Stimulated activated CD4-positive, alpha-beta T cell treated with anti-CD3 and anti-CD28 coated beads, Interleukin-4, amount 100 ng/mL, for 1 hour (primary cell): Measurements from ENCODE around the gene PLD1.

Experiments used
- DNase-seq: peaks from one replicate; pipeline ENCODE4 v3.0.0-alpha.2; 2020

The PLD1 gene

DNA sequence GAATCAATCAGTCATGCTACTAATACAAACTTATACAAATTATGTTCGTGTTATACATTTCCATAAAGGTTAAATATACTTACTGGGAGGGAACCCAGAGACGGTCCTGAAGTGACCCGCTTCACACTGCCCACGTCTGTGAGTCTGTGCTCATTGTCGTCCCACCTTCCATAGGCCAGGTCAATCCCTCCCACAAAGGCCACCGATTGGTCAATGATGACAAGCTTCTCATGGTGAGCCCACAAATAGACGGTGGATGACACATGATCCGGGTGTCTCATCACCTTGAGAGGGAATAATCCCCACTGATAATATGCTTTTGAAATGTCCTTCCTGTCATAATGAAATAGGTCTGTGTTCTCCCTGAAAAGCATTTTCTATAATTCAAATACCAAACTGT lies 121.7 kb downstream of the PLD1 start:
- DNase-seq = no peak

DNA sequence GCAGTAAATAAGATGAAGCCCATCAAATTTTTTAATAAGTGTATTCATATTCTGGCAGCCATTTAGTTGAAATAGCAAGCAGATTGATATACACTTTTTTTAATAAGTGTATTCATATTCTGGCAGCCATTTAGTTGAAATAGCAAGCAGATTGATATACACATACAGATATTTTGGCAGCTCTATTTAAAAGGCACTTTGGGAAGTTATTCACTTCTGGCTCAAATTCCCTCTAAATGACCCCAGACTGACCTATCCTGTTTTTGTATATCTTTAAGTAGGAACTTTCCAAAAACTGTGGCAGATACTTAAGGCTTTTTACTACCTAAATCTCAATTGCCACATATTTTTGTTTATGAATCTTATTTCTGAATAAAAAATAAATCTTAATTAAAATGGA lies 122.3 kb downstream of the PLD1 start:
- DNase-seq = no peak

DNA sequence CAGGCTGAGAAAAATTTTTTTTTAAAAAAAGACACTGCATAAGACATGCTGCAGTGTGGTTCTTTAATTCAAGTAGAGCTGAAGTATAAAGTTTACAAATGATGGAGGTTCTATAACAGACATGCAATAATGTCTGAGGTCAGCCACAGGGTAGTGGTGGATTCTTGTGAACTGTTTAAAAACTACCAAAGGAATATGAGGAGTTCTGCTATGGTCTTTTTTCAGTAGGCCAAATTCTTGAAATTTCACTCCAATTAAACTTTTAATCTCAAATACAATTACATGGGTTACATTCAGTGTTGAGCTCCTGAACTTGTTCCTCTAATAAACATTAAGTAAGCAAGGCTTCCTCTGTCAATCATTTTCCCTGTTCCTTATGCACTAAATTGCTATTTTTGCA lies 122.7 kb downstream of the PLD1 start:
- no peak for DNase-seq

DNA sequence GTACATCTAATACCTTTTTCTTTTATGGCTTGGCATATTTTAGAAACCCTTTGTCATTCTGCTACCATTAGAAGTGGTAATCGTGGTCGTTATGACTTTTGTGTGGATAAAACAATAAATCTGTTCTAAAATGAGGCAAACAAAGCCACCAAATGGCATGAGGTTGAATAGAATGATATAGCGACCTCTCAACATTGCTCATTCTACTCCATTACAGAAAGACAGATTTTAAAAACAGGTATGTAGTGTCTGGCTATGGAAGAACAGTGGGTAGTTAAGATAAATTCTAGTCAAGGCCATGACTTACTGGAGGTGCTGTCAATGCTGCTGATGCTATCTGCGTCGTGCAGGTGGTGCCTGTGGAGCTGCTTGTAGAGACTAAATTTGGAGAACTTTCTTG lies 123.2 kb downstream of the PLD1 start:
- no peak for DNase-seq

DNA sequence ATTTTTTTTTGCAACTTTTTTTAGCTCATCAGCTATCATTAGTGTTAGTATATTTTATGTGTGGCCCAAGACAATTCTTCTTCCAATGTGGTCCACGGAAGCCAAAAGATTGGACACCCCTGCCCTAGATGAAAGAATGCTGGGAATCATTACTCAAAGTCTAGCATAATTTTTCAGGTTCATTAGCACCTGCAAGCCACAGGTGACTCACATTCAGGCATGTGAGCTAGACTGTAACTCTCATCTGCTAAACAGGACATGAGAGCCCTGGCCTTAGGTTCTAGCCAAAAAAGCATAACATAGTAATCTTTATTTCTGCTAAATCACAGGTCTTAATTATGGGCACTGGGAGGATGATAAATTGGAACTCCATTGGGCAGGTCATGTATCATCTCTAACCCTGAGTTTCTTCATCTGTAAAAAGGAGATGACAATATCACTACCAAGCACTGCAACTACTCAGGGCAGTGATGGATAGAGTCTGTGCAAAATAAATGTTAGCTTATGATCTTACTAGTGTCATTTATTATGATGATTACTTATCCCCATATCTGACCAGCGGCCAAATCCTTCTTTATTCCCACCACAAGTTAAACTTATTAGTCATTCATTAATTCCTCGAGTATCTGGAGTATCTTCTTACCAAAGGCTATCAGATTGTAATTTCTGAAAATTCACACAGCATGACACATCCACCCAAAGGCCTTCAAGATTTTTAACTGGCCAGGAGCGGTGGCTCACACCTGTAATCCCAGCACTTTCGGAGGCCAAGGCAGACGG lies 125.0 kb downstream of the PLD1 start:
- DNase-seq = no peak

DNA sequence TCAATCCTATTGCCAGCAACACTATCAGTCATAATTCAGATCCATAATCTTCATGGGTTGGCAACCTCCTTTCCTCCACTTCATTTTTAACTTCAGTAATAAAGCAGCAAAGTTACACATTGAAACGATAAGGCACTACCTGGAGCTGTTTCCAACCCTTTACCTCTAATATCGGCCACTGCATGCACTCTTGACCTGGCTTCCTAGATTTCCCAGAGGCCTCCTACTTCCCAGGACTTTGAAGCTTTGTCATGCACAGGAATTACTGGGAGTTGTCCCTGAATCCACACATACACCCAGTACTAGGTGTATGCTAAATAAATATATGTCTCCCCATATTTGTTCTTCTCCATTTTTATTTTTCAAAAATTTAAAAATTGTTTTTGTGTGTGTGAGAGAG lies 126.1 kb downstream of the PLD1 start:
- DNase-seq = no peak

DNA sequence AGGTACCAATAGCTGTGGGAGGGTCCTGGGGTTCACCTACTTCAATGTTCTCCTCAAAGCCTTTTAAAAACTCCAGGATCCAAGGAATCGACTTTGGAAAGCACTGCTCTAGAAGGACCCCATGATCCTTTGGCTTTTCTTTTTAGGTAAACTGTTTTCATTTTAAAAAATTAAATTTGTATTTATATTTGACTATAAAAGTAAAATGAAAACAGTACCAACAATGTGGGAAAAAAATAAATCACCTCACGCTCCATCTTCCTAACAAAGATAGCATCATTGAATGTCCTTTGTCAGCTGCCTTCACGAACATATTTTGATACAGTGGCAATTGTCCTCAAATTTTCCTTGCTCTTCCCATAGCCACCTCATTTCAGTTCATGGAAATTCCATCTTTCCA lies 127.5 kb downstream of the PLD1 start:
- no peak for DNase-seq

DNA sequence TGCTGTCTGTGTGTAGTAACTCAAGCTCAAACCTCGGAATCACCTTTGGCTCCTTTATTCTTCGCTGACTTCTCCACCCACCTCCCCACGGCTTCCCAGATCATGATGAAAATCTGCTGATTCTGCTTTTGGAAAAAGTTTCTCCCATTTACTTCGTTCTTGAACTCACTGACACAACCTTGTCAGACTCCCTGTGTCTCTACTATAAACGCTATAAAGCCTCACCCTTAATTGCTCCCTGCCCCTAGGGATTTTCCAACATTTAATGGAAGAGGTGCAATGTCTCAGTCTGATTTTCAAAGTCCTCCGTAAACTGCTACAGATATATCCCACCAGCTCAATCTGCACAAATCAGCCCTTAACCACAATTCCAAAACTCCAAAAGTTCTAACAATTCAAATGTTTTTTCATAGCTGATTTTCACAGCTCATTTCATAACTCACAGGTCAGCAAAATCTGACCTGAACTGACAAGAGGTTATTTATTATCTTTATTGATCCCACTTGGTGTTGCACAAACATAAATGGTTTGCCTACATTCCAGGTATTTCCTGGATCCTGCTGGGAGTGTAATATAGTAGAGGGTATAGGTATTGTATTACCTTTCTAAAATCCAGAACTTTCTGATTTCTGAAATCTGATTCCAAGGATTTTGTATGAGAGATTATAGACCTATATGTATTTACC lies 129.4 kb downstream of the PLD1 start:
- DNase-seq = no peak

DNA sequence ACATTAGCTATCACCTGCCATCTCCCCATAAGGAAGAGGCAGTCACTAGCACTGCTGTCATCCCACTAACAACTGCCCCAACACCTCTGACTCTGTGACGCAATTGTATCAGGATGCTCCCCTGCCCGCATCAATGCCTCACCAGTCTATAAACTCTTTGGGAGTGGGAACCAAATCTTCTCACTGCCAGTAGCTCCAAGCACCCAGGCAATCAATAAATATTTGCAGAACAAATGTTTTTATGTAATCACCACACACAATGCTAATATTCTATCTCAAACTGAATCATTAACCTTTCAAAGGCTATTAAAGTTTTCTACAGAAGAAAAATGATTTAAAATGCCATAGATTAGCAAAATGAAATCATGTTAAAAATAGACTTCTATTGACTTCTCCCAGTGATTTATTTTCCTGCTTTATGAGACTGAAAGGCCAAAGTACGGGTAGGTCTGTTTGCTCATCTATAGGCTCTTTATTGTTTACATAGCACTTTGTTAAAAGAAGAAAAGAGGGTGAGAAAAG lies 131.3 kb downstream of the PLD1 start:
- no peak for DNase-seq

DNA sequence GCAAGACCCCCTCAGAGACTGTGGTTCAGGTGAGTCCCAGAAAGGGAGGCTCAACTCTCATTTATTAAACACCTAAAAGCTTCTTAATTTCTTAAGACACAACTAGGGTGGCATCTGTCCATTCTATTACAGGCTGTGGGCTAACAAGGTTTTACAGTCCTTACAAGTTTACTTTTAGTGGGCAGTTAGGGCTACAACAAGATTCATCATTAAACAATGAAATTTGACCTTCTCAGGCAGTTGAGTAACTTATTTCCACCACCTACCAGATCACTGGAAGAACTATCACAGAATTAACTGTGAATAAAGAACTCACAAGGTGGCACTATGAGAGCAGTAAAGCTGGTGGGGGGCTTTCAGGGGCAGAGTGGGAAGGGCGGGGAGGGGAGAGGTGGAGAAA lies 132.6 kb downstream of the PLD1 start:
- DNase-seq = no peak

DNA sequence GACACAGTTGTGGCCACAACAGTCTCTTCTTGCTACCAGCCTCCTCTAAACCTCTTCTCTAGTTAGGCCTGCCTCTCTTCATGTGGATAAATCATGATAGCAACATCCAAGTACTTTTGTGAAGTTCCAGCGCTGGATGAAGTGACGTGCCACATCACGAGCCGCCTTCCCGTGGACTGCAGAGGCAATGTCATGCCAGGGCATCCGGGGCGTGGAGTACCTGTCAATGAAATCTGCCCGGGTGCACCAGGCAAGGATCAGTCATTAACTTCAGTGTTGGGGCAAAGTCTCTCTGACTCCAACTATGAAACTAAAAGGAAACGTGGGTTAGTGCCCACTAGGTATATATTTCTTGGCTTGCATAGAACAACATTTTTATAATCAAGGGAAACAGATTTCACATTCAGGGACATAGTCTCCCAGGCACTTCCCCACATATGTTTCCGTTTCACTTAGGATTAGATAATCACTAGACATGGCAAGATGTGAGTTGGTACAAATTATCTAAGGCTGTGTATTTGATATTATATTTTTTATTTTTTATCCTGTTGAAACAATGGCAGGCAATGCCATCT lies 133.6 kb downstream of the PLD1 start:
- DNase-seq = no peak

DNA sequence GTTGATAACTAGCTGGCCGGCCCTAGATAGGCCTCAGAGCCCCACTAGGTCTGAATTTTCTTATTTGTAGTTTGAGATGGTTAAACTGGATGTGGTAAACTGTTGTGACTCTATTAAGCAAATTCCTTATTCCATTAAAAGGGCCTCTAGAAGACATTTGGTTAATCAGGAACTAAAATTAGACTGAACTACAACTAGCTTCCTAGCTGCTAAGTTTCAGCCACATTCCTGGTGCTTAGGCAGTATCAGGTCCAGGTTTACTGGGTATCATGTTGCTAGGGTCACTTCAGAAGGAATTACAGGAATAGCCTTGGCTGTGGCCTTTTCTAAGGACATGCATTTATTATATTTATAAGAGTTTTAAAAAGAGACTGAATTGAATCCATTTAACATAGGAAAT lies 136.3 kb downstream of the PLD1 start:
- DNase-seq = no peak

DNA sequence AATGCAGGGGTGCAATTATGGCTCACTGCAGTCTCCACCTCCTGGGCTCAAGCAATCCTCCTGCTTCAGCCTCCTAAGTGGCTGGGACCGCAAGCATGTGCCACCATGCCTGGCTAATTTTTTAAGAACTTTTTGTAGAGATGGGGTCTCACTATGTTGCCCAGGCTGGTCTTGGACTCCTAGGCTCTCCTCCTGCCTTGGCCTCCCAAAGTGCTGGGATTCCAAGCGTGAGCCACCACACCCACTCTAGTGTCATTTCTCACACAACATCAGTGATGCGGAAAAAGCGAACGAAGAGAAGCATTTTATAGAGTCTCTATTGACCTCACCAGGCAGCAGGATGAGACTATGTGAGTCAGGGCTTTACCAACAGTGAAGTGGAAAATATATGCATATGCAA lies 137.7 kb downstream of the PLD1 start:
- no peak for DNase-seq

DNA sequence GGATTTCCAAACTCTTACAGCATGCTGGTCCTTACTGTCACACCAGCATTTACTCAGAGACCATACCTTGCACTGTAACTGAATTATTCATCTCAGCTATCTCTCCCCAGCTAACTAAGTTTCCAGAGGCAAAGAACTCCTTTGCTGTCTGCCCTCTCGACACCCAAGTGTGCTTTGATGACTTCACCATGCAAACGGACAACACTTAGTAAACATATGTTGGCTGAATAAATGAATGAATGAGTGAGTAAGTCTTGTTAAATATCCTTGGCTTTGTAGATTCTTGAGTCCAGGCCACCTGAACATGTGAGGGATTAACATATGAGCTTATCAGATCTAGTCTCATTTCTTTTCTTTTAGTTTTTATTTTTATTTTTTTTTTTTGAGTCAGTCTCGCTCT lies 138.2 kb downstream of the PLD1 start:
- DNase-seq = no peak

DNA sequence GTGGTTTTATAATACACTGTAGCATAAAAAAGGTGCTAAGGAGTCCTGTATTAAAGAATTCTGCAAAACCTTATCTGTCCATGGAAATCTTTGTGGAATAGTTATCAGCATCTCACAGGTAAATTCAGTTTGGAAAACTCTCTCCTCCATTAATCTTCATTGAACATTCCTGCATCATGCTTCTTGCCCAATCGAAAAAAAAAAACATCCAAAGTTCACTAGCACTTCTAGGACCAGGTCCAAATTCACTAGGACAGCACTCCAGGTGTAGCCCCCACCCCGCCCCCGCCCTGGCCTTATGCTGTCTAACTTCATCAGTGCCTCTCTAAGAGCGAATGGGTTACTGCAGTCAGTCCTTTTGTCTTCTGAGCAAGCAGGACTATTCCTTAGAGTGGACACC lies 138.6 kb downstream of the PLD1 start:
- no peak for DNase-seq

DNA sequence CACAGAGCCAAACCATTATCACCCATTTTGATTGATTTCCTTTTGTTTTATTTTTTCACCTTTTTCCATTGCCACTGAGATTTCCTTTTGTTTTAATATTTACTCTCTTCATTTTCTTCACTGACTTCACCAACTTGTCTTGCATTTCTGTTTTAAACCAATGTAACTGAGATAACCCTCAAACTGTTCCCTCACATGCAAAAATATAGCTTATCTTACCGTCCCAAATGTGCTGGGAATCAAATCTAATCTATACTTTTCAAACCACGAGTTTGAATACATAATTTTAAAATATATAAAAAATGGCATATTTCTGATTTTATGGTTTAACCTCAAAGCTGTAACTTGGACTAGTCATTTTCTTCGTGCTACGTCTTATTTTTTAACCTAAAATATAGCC lies 143.8 kb downstream of the PLD1 start:
- DNase-seq = no peak

DNA sequence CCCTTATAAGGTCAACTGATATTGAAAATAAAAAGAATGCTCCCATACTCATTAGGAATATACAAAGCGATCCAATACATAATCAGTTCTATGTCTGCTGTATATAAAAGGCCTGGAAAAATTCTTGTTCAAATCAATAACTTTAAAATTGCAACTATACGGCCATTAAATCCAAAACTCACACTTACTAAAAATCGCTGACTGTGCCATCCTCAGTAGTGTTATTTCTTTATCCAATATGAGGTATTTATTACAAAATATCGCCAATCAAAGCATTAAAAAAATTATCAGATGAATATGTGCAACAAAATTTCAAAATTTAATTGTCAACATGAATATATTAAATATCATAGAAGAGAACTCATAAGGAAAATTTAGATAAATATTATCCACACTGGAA lies 146.5 kb downstream of the PLD1 start:
- DNase-seq = no peak

DNA sequence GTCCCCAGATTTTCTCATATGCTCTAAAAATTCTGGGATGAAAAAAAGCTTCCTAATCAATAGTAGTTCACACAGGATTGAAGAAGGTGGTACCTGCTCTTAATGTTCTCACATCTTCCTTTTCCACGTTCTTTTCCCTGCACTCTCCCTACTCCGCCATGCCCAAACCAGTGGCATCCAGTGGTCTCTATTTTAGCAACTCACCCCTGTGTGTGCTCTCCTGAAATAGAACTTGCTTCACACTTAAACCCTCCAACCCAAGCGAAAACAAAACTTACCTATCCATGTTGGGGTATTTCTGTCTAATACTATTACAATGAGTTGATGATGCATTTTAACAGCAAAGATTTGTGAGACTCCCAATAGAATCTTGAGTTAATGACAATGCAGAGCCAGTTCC lies 148.8 kb downstream of the PLD1 start:
- no peak for DNase-seq

DNA sequence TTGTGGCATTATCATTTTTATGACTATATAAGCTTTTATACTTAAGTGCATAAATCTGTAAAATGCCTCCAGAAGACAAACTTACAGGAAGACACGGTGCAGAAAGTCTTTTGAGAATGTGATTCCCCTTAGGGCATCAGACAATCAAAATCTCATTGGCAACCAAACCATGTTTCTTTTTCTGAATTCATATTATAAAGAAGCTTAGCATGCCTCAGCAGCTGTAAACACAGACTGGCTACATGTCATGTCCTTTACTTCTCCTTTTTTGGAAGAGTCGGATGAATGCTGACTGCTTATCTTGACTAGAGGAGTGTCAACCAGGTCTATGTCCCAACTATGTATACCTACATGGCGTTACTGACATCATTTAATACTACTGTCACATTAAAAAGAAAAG lies 150.1 kb downstream of the PLD1 start:
- DNase-seq = no peak

DNA sequence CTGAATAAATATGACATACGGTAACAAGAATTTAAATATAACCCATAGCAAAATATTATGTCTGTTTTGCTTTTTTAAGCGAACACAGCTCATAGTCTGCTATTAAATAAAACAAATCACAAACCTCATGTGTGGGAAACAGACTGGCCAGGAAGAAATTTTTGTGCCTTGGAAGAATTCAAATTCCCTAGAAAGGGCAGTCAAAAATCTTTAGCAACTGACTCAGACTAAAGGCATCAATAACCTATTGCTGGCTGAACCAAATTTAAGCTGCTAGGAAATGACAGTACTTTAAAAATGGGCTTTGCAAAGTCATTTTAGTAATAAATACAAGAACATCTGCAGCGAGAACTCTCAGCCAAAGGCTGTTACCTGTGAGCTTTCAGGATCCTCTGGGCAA lies 151.4 kb downstream of the PLD1 start:
- DNase-seq = no peak

DNA sequence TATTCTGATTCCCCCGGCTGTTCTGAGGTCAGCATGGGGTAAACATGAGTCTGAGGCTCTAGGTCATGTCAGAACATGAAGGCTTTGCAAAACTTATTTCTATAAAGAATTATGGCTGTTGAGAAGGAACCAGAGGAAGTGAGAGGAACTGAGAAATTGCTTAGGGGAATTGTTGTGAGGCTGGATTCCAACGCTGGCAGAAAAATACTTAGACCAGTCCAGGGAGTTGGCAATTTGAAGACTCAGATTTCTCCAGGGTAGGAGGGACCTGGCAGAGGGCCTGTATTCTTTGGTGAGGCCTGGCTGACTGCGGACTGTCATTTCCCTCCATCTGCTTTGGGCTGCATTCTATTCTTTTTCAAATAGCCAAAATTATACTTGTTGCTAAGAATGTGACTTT lies 155.5 kb downstream of the PLD1 start:
- DNase-seq = no peak

DNA sequence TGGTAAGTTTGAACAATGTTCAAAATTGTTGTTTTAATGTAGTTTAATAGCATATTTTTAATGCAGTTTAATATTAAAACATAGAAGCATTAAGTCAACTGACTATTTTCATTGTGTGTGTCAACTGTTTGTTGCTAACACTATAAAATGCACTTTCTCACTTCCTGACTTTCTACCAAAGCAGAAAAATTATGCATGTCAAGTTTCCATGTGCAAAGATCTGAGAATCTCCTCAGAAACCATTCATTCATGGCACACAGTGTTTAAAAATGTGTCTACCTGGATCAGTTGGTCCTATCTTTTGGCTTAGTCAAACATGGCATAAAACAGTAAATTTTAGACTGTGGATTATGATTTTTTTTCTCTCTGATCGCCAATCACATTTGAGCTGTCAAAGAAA lies 156.0 kb downstream of the PLD1 start:
- no peak for DNase-seq

DNA sequence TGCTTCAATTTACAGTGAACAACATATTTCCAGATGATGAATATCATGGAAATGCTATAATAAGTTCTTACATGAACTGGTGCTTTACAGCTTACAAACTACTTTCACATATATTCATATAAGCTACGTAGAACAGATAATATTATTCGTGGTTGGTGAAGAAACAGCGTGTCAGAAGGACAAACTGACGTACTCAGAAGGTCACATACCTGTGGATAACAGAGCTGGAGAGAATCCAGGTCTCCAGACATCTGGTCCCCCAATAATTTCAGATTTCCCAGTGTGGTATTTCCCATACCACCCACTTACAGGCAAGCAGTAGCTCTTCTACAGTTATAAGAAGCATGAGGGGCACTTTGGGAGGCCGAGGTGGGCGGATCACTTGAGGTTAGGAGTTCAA lies 156.6 kb downstream of the PLD1 start:
- no peak for DNase-seq

DNA sequence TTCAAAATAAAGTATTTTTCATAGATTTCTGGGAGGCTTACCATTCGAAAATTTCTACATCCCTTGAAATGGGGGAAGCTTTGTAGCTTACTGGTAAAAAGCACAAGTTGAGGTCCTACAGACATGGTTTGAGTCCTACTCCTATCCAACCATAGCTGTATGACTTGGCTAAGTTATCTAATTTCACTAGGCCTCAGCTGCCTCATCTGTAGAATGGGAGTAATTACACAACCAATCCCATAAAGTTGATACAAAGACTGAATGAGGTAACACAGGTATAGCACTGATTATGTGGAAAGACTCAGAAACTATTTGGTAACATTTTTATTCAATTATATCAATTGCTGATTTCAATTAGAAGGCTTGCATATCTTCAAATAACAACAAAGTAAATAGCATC lies 157.4 kb downstream of the PLD1 start:
- no peak for DNase-seq
